SH-SY5Y (cell line): ENCODE data around the gene ZSWIM2.

Source experiments
- GATA2 ChIP-seq: IDR thresholded peaks from 2 replicates; pipeline ENCODE4 v1.6.1; 2011; ENCODE audit warnings: mild to moderate bottlenecking, low read depth, low read length
- GATA3 ChIP-seq: IDR thresholded peaks from 2 replicates; pipeline ENCODE4 v1.6.1; 2011; ENCODE audit warnings: low read depth, mild to moderate bottlenecking, low read length, moderate library complexity

ZSWIM2 gene

DNA sequence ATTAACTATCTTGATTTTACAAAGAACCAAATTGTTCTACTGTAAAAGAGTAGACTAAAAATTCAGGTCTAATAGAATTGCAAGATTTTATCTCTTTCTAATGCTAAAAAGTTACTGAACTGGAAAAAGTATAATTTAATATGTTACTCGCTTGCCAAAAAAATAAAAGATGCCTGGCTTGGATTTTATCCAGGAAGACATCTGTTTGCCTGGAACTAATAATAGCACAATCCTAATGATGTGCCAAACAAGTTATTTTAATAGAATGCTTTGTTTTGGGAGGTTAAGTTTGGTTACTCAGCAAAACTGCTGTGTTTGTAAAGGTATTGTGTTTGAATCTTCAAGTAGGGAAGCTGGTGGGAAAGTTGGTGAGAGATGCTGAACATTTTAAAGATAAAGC, 19.4 kb upstream of the ZSWIM2 start:
- TF ChIP-seq GATA2 (no peak), GATA3 (peak; percentile 60; the same call in 1 of the 2 replicates)

DNA sequence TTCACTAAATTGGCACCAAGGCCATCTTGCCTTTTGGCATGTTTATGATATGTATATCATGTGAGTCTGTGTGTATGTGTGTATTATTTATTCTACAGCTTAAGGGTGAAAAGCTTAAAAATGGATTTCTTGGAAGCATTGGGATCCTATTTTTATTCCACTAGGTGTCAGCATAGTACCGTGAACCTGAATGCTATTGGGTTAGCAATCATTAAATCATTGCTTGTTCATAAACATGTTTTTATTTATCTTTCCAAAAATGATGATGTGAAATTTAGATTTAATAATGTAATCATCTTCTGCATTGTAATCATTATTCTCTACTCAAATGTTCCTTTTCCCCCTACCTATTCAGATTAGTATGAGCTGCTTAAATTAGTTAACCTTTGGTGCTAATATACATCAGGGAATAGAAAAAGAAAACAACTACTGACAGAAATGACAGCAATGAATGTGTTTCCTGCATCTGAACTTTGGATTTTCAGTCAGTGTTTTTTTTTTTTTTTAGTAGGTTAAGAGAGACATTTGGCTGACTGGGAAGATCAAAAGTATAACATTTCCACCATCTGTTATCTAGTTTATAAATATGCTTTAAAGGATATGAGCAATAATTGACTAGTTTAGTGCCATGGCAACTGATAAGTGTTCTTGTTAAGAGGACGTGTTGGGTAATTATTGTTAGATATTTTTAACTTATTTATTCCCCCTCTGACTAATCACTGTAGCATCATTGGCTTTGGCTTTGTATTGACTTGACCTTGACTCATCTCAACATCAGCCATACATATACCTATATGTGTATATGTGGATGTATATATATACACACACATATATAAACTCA, 14.1 kb upstream of the ZSWIM2 start:
- TF ChIP-seq GATA3 (no peak), GATA2 (no peak)

DNA sequence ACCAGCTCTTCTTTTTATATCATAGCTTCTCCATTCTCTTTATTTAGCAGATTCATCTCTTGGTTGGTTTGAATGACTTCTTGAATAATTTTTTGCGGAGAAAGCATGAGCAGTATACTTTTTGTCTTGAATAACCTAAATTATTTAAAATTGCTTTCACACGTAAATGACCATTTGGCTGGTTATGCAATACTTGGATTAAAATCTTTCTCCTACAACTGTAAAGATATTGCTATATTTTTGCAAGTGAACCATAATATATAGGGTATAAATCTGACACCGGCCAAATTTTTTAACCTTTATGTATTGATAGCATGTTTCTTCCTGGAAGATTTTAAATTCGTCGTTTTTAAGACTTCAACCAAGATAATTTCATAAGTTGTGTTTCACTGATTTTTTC, 6.2 kb upstream of the ZSWIM2 start:
- no peak for TF ChIP-seq GATA2
- no peak for TF ChIP-seq GATA3

DNA sequence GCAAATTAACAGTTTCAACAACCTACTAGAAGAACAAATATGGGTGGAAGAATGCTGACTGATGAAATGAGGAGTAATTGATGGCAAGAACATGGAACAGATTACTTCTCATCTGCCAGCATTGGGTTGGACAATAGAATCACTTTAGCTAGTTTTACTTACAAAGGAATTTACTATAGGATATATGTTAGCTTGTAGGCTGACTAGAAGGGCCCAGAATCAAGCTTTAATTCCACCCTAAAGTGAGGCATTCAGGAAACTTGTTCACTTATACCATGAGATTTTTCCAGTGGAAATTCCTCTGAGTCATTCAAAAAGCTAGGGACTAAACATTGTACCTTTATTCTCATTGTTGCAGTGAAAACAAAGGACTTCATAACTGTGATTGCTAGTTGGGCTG, 5.0 kb upstream of the ZSWIM2 start:
- TF ChIP-seq GATA3 (no peak), GATA2 (no peak)

DNA sequence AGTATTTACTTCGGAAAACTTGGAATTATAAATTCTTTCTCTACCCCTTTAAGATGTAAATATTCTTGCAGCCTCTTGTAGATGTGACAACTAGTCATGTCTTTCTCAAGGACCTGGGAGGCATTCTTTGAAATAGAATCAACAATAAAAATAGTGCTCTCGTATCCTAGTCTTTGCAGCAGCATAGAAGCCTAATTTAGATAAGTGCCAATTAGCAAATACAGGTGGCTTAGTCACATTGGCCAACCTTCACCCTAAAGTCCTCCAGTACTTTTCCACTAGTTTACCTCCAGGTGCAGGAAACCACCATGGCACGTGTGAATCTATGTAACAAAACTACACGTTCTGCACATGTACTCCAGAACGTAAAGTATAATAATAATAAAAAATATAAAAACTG, 3.5 kb upstream of the ZSWIM2 start:
- no peak for TF ChIP-seq GATA2

DNA sequence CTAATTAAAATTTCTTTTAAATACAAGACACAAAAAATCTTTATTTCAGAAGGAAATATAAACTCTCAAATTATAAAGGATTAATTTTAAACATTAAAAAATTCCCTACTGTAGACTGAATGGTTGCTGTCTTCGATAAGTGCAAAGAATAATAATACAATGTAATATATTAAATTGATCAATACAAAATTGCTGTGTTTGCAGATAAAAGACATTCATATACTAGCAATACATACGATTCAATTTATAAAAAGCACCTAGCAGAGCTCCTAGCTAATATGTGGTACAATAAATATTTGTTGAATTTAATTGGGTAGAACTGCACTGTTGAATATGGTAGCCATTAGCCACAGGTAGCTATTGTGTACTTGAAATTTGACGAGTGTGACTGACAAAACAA, 6.6 kb downstream of the ZSWIM2 start:
- TF ChIP-seq GATA2 (no peak), GATA3 (no peak)

DNA sequence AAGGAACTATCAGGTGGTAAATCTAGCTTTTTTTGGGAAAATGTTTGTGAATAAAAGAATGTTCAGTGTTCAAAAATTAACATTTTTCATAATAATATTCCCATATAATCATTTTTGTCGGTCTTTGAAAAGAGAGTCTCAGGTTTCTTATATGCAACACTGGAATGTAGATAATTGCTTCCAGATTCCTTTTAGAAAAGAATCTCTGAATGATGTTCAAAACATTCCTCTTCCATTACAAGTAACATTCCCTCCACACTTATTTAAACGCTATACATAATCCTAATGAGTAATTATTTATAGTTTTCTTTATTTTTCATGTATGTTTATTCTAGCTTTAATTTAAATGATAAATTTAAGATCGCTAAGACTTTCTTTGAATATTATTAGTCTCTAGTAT, 7.0 kb downstream of the ZSWIM2 start:
- TF ChIP-seq GATA2 (no peak), GATA3 (no peak)

DNA sequence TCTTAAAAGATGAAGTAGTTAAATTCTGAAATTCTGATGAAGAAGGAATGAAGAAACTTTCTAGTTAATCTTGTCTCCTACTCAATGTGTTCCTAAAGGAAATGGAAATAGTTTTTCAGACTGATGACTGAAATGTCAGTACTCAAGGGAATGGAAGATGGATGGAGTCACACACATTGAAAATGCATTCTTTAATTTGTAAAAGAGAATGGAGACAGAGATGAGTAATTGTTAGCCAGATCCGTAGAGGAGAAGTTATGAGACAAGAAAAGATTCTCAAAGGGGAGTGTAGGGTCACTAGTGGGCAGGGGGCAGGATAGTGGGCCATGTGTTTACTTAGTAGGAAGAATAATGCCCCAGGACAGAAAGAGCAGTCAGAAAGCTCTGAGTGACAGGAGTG, 13.3 kb downstream of the ZSWIM2 start:
- no peak for TF ChIP-seq GATA2
- TF ChIP-seq GATA3, result no peak

DNA sequence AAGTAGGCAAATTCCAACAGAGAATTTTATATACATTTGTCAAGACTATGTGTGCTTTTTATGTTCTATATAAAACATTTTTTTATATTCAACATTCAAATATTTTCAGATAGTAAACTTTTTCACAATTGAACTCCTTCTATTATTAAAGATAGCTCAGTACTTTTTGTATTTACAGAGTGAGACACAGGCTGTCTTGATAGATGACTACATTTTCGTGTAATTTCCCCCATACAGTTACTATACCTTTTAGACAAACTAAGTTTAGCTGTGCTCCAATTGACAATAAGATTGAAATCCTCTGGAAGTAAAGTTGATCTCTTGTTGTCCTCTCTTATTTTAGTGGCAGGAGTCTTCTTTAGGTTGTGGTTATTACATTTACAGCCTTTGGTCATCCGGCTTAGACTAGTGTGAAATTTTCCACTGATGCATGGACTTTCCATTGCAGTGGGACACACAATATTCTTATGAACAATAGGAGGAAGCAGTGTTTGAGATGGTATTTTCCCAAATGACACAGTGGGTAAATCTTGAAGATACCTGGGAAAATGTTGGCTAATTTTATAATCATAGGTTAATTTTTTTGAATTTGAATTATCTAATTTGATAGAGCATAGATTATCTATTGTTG, 21.0 kb downstream of the ZSWIM2 start:
- TF ChIP-seq GATA3, result no peak
- no peak for TF ChIP-seq GATA2

DNA sequence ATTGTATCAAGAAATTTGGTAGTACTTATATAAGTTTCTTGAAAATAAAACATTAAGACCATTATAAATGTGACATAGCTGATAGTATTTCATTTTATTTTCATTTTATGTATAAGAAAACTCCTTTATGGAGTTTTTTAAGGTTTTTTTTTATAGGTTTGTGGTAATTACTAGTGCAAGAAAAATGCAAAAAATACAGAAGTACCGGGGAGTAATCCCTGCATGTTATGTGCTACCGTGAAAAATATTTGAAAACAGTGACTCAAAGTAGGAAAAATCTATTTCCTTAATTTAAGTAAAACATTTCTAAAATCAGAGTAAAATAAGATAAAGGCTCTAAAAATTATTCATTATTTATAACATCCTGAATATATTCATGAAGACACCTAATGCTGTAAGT, 21.6 kb downstream of the ZSWIM2 start:
- TF ChIP-seq GATA3, result no peak
- TF ChIP-seq GATA2, result no peak

DNA sequence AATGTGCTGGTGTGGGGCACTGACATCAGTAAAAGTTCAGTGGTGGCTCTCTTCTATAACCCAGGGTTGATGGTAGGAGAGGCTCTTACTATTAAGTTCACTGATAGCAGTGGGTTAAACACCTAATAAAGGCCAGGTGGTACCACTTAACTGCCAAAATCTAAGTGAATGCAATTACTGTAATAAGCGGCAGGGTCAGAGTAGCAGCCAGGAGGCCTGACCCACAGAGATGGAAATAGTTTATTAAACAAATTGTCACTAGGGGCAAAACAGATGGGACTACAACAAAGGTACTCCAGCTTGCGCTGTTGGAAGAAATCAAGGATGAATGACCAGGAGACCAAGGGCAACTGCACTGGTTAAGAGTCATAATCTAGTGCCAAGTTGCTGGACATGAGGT, 26.6 kb downstream of the ZSWIM2 start:
- TF ChIP-seq GATA3, result no peak

DNA sequence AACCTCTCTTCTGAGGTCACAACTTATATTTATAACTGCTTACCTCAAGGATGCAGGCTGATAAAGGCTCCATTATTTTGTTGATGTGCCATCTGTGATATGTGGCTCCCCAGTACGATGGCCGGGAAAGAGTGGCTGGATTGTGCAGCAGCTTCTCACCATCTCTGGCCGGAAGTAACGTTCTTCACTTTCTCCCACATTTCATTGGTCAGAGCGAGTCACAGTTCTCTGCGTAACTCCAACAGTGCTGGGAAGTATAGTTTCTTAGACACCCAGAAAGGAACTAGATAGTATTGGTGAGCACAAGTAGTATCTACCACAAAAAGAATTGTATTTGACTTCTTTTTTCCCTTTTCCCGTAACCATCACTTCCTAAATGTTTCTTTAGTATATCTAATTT, 28.7 kb downstream of the ZSWIM2 start:
- no peak for TF ChIP-seq GATA2

DNA sequence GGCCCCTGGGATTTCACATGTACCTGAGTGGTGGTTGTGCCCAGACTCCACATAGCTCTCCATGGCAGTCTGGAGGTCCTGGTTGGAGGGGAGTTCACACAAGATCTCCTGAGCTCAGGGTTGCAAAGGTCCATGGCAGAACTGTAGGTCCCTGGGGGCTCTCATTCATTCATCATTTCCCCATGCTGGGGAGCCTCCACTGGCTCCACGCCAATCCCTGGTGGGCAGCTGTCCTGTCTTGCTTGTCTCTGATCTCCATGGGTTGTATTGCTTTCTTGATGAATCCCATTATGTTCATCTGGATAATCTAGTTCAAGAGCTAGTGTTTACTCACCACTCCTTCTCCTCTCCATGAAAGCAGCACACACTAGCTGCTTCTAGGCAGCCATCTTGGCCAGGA, 42.4 kb downstream of the ZSWIM2 start:
- TF ChIP-seq GATA3 (no peak), GATA2 (no peak)

DNA sequence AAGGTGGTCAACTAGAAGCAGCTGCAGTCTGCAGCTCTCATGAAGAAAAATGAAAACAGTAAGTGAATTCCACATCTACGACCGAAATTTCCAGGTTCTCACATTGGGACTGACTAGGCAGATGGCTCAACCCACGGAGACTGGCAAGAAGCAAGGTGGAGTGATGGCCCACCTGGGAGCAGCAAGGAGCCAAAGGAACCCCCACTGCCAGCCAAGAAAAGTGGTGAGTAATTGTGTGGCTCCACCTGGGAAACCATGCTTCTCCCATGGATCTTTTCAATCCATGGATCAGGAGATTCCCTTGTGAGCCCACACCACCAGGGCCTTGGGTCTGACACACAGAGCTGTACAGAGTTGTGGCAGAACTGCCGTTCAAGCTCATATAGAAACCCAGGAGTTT, 64.0 kb downstream of the ZSWIM2 start:
- TF ChIP-seq GATA3, result no peak
- no peak for TF ChIP-seq GATA2

DNA sequence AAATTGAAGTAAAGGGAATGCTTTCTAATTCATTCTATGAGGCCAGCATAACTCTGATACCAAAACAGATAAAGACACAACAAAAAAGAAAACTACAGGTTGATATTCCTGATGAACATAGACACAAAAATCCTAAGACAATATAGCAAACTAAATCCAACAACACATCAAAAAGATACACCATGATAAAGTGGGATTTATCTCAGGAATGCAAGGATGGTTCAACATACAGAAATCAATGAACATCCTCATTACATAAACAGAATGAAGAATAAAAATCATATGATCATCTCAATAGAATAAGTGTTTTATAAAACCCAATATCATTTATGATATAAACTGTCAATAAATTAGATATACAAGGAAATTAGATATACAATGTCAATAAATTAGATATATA, 65.7 kb downstream of the ZSWIM2 start:
- TF ChIP-seq GATA3, result no peak

DNA sequence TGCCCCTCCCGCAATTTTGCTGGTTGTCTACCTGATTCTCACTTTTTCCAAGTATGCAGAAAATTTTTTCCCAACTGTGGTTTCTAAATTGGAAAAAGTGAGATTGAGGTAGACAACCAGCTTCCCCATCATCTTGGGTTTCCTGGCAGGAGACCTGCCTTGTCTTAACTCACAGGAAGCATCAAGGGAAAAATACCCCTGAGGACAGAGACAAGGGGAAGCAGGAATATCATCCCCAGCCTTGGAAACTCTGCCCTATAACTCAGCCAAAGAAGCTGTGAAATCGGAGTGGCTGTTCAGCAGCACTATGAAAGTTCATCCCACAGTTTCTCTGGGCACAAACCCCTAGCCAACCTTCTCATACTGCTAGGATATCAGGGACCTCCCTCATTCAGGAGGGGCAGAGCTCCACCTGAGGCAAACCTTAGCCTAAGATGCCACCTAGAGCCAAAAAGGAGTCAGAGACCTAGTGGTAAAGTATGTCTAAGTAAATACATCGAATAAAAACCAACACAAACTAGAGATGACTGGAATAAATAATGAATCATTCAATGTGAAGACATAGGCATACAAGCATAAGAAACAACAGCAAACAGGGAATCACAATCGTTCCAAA, 68.2 kb downstream of the ZSWIM2 start:
- no peak for TF ChIP-seq GATA2
- no peak for TF ChIP-seq GATA3
